Aorta (tissue), 5 donors: ENCODE measurements around the gene SPATA20. TPM values are rescaled to one million over a fixed set of nuclear protein-coding genes. Genes with fewer than 3 reads are reported as not detected.

ENCODE experiments used
- ATAC-seq: fragments of 200-7000 bp; cut with Tn5 transposase; one replicate; pipeline ENCODE4 v1.9.1; 2022; ENCODE audit warnings: moderate library complexity; ENCODE audit not compliant: low FRiP score
- DNase-seq, 2 donors: peaks; one replicate each; pipeline ENCODE4 v3.0.0-alpha.2; 2020
- H3K27ac ChIP-seq, 2 donors: one replicate each; pipeline ENCODE4 v1.5.1; 2013; ENCODE audit warnings: low read length in 2 of 2, mild to moderate bottlenecking in 2 of 2, moderate library complexity in 2 of 2, control low read depth in 1 of 2, inconsistent platforms in 1 of 2, low read depth in 1 of 2
- H3K27me3 ChIP-seq, 2 donors: one replicate each; pipeline ENCODE4 v1.6.1; 2013; ENCODE audit warnings: control low read depth in 1 of 2, low read length in 1 of 2, mild to moderate bottlenecking in 1 of 2, moderate library complexity in 1 of 2; ENCODE audit not compliant: insufficient read depth in 2 of 2, control insufficient read depth in 1 of 2
- H3K36me3 ChIP-seq, 2 donors: one replicate each; pipeline ENCODE4 v1.6.1; 2013; ENCODE audit warnings: control low read depth in 1 of 2, low read length in 1 of 2, mild to moderate bottlenecking in 1 of 2; ENCODE audit not compliant: insufficient read depth in 2 of 2, control insufficient read depth in 1 of 2
- H3K4me1 ChIP-seq, 2 donors: one replicate each; pipeline ENCODE4 v1.6.1; 2013; ENCODE audit warnings: low read length in 2 of 2, control low read depth in 1 of 2, mild to moderate bottlenecking in 1 of 2, moderate library complexity in 1 of 2; ENCODE audit not compliant: insufficient read depth in 2 of 2, control insufficient read depth in 1 of 2
- H3K4me3 ChIP-seq, 2 donors: one replicate each; pipeline ENCODE4 v1.5.1; 2013; ENCODE audit warnings: low read length in 2 of 2, control low read depth in 1 of 2, mild to moderate bottlenecking in 1 of 2
- H3K9me3 ChIP-seq: one replicate; pipeline ENCODE4 v1.6.1; 2013; ENCODE audit warnings: mild to moderate bottlenecking, low read length; ENCODE audit not compliant: control insufficient read depth
- WGBS, 2 donors: extraction: QIAGEN DNeasy Blood & Tissue Kit; methylation state at CpG; one replicate each; pipeline ENCODE4 v1.1.7; 2013; 5-methylcytosine and 5-hydroxymethylcytosine counted together
- intact Hi-C, 2 donors: fragments of 100-400 bp; cut with DNase I; formaldehyde crosslinking; loops; one replicate each; pipeline versions ENCODE4 v1.14.2 to v1.15.0; 2022
- polyA plus RNA-seq, 2 donors: library from polyadenylated mRNA; stranded (reverse); fragments of 200-250 nt; gene quantifications; one replicate each; pipeline ENCODE4 v1.2.3, GENCODE V29; 2013
- total RNA-seq, 2 donors: library from RNA; stranded (reverse); fragmentation: NEBNext Ultra II Directional; extraction: Animal tissue kit (Norgen Biotek cat#: 25700); gene quantifications; one replicate each; pipeline ENCODE4 v1.2.1, GENCODE V29; 2021
- donor health status: healthy with polysubstance abuse.
- donor health status: Bipolar disorder and iron deficiency.
- donor health status: DM: no; HTN: no; CAD: no.
- donor health status: DM: no; HTN: no; CAD: no.
- donor health status: DM: yes; HTN: yes; CAD: no.

The SPATA20 gene
- total and polyA plus RNA-seq, 4 donors, result 16.7 to 64.0 (median 34.8) TPM

- no peaks in the 10 kb centered on the region for H3K9me3 ChIP-seq
- no peak overlapping the region for H3K4me3 ChIP-seq
- H3K27me3 ChIP-seq, result no peaks in the 10 kb centered on the region
- no peaks in the 10 kb centered on the region for H3K36me3 ChIP-seq
- no peak overlapping the region for H3K27ac ChIP-seq
- DNase-seq (no peak), ATAC-seq (no peak)
- intact Hi-C loops, result no loop called here
- WGBS, 2 donors, result 17 to 24% methylated on average over 10 of the region's 10 CpGs
- H3K4me1 ChIP-seq, result no peaks in the 10 kb centered on the region
Observed at GRCh38 chr17:50589095-50589705, 42.2 kb downstream of the SPATA20 start.

GRCh38 chr17:50590946-50591737, 44.2 kb downstream of the SPATA20 start:
- Histone ChIP-seq H3K27me3 (no peaks in the 10 kb centered on the region), H3K9me3 (no peaks in the 10 kb centered on the region), H3K4me1 (no peaks in the 10 kb centered on the region), H3K4me3 (no peak overlapping the region), H3K36me3 (no peaks in the 10 kb centered on the region), H3K27ac (no peak overlapping the region)
- intact Hi-C loops, result no loop called here
- DNase-seq, result no peak
- ATAC-seq, result no peak
- 75 to 81% methylated on average over 24 of the region's 24 CpGs for WGBS, 2 donors

- no peak overlapping the region for H3K27ac ChIP-seq
- intact Hi-C loops, result no loop called here
- 41 to 43% methylated on average over 10 of the region's 10 CpGs for WGBS, 2 donors
- H3K4me3 ChIP-seq, result no peak overlapping the region
- H3K36me3 ChIP-seq, result no peaks in the 10 kb centered on the region
- no peak for ATAC-seq
- no peaks in the 10 kb centered on the region for H3K27me3 ChIP-seq
- no peak for DNase-seq
- no peaks in the 10 kb centered on the region for H3K4me1 ChIP-seq
- H3K9me3 ChIP-seq, result no peaks in the 10 kb centered on the region
Observed at GRCh38 chr17:50593321-50593720, 46.3 kb downstream of the SPATA20 start.

GRCh38 chr17:50594128-50594823, 47.3 kb downstream of the SPATA20 start:
- Histone ChIP-seq H3K27me3 (no peaks in the 10 kb centered on the region), H3K9me3 (no peaks in the 10 kb centered on the region), H3K4me3 (no peak overlapping the region), H3K36me3 (no peaks in the 10 kb centered on the region), H3K4me1 (no peaks in the 10 kb centered on the region), H3K27ac (no peak overlapping the region)
- DNase-seq, result no peak
- intact Hi-C loops, result no loop called here
- WGBS, 2 donors, result 91 to 92% methylated on average over 11 of the region's 11 CpGs
- ATAC-seq, result no peak

- intact Hi-C loops, result no loop called here
- 96% methylated on average over 21 of the region's 21 CpGs for WGBS, 2 donors
- ATAC-seq, result no peak
- H3K9me3 ChIP-seq, result no peaks in the 10 kb centered on the region
- H3K27me3 ChIP-seq, result no peaks in the 10 kb centered on the region
- H3K4me3 ChIP-seq, result no peak overlapping the region
- no peak overlapping the region for H3K27ac ChIP-seq
- no peaks in the 10 kb centered on the region for H3K36me3 ChIP-seq
- no peaks in the 10 kb centered on the region for H3K4me1 ChIP-seq
- no peak for DNase-seq
Observed at GRCh38 chr17:50594892-50595291, 47.9 kb downstream of the SPATA20 start.

- H3K4me1 ChIP-seq, result no peaks in the 10 kb centered on the region
- intact Hi-C loops, result no loop called here
- H3K4me3 ChIP-seq, result no peak overlapping the region
- no peaks in the 10 kb centered on the region for H3K9me3 ChIP-seq
- ATAC-seq (no peak), DNase-seq (no peak)
- H3K27me3 ChIP-seq, result no peaks in the 10 kb centered on the region
- WGBS, 2 donors, result 86 to 88% methylated on average over 33 to 34 of the region's 34 CpGs
- no peaks in the 10 kb centered on the region for H3K36me3 ChIP-seq
- no peak overlapping the region for H3K27ac ChIP-seq
Observed at GRCh38 chr17:50596191-50597037, 49.4 kb downstream of the SPATA20 start.

GRCh38 chr17:50598487-50598886, 51.5 kb downstream of the SPATA20 start:
- intact Hi-C loops, result no loop called here
- no peaks in the 10 kb centered on the region for H3K9me3 ChIP-seq
- H3K4me3 ChIP-seq, result no peak overlapping the region
- no peaks in the 10 kb centered on the region for H3K27me3 ChIP-seq
- 88 to 92% methylated on average over 5 of the region's 5 CpGs for WGBS, 2 donors
- H3K27ac ChIP-seq, result no peak overlapping the region
- no peak for ATAC-seq
- no peaks in the 10 kb centered on the region for H3K4me1 ChIP-seq
- no peak for DNase-seq
- H3K36me3 ChIP-seq, result no peaks in the 10 kb centered on the region

- ATAC-seq (no peak), DNase-seq (no peak)
- Histone ChIP-seq H3K4me1 (no peaks in the 10 kb centered on the region), H3K27me3 (no peaks in the 10 kb centered on the region), H3K27ac (no peak overlapping the region), H3K36me3 (no peaks in the 10 kb centered on the region), H3K9me3 (no peaks in the 10 kb centered on the region), H3K4me3 (no peak overlapping the region)
- intact Hi-C loops, result no loop called here
- 95 to 97% methylated on average over 14 to 15 of the region's 15 CpGs for WGBS, 2 donors
Observed at GRCh38 chr17:50599606-50600005, 52.6 kb downstream of the SPATA20 start.
